ENCODE measurements around the gene FSTL4.

- TF ChIP-seq CTCF (conservative IDR thresholded peaks at IDR 0.05; ENCODE audit: low read length) (no peak), EZH2phosphoT487 (IDR thresholded peaks at IDR 0.05; ENCODE audit: borderline replicate concordance, low read depth, low read length) (no peak)
Observed at GRCh38 chr5:133581348-133581747, 31.0 kb downstream of the FSTL4 start.
